ENCODE data around the gene TBC1D20.
"Not testable (repeated sequence)": the region's sequence is repeated elsewhere in the genome, so short reads cannot be mapped to it uniquely, and the experiment has no call there.

The TBC1D20 gene, protein sequence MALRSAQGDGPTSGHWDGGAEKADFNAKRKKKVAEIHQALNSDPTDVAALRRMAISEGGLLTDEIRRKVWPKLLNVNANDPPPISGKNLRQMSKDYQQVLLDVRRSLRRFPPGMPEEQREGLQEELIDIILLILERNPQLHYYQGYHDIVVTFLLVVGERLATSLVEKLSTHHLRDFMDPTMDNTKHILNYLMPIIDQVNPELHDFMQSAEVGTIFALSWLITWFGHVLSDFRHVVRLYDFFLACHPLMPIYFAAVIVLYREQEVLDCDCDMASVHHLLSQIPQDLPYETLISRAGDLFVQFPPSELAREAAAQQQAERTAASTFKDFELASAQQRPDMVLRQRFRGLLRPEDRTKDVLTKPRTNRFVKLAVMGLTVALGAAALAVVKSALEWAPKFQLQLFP

DNA sequence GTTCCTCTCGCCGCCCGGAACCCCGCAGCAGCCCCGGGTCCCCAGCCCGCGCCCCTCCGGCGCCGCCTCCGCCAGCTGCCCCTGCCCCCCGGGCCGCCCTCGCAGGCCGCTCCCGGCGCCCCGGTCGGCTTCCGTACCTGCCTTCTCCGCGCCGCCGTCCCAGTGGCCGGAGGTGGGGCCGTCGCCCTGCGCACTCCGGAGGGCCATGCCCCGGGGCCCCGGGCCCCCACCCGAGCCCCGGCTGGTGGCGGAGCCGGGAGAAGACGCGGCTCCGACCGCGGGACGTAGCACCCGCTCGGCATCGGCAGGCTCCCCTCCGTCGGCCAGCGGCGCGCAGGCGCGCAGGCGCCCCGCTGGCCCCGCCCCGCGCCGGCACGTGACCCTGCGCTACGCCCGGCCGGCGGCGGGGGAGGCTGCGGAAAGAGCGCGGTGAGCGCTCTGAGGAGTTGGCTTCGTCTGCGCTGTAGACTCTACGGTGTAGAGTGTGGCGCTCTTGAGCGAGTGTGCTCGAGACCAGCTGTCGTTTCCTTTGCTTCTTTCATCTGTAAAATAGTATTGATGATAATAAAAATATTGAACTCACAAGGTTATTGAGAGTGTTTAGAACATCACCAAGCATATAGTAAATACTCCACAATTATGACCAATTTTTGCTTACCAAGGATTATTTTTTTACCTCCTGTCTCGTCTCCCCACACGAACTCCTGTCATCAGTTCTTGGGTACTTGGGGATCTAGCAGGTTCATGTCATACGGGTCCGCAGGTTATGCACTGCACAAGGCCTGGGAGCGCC, at the start of gene TBC1D20:
Gene TBC1D20, minus strand, starts transcription at position 335 of the 793 bp plus-strand sequence. Its CDS starts 128 bp downstream, at position 207.
- peak; percentile 91 for DNase-seq

- DNase-seq: not testable (repeated sequence)
Measured at GRCh38 chr20:510328-511057, 48.2 kb upstream of the TBC1D20 start.

DNA sequence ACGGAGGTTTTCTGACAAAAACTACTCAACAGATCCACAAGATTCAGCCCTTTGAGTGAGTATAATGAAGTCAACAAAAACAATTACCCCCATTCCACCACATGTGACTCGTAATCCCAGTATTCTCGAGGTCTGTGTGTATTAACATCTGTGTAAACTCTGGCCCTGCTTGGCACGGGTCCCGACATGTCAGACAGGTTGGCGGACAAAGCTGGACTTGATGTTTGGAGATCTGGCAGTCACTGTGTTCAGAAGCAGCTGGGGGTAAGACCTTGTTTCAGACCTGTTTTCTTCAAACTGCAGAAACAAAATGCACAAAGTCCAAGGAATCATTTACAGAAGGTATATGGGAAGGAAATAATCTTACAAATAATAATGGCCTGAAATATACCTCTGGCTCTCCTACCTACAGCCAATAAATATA, 46.0 kb upstream of the TBC1D20 start:
- DNase-seq: not testable (repeated sequence)

DNA sequence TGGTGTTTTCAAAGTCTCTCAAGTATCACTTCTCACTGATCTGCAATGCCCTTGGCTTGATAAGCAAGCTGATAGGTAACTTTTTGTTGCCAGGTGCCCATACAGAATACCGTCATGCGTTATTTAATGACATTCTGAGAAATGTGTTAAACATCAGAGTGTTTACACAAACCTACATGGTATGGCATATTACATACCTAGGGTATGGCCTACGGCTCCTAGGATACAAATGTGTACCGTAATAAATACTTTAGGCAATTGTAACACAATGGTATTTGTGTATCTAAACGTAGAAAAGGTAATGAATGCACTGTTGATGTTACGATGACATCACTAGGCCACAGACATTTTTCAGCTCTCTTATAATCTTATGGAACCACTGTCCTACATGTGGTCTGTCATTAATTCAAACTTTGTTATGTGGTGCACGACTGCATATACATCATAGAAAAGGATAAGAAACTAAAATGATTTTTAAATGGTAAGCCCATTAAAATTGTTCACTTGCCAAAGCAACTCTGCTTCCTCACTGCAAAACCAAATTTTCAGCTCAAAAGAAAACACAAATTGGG, 45.5 kb upstream of the TBC1D20 start:
- no peak for DNase-seq

- no peak for DNase-seq
Measured at GRCh38 chr20:507006-507758, 44.8 kb upstream of the TBC1D20 start.

DNA sequence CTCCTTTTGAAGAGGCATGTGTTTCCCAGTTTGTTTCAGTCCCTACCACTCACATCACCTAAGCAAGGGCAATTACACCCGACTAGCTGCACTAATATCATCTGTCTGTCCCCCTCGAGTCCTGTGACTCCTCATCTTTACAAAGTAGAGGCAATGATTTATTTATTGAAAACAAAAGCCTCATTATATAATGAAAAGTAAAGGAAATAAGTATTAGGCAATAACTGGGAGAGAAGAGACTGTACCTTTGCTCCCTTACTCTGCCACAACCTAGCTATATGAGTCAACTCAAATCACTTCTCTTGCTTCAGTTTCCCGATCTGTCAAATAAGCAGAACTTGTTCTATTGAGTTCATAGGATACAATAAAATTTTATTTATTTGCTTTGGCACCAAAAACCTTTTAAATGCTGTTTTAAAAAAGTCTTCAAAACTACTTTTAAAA, 42.3 kb upstream of the TBC1D20 start:
- no peak for DNase-seq

DNA sequence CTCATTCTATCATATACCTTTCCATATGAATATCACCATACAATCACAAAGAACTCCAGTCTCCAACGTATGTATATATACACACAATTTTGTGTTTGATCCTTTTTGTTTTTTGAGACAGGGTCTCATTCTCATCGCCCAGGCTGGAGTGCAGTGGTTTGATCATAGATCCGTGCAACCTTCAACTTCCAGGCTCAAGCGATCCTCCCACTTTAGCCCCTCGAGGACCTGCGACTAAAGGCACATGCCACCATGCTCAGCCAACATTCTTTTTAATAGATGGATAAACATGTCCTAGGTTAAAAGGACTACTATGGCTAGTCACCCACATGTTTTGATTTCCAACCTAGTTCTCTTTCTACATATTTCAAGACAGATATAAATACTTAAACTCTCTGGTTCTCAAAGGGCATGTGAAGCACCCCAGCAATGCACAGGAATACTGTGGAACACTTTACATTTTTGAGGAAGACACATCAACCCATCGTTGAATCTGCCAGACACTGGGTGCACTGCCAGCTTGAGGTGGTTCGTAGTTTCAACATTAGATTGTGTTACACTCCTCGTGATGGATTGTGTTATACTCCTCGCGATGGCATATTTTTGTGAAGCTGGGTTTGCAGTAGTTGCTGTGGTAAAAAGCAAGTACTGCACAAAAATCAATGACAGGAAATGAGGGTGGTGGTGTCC, 40.9 kb upstream of the TBC1D20 start:
- DNase-seq: no peak

DNA sequence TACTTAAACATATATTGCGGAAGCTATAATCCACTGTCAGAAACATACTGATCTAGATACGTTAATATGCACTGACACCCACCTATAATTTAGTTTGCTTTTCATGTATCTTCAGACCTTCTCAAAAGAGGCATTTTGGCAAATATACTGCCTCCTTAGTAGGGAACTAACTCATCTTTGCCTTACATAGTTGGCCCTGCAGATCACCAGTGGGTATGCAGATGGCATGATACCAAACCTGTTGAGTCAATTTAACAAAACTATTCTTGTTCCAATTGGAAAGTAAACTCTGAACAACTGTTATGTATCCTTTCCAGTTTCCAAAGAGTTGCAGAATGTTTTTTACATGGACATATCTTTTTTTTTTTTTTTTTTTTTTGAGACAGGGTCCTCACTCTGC, 35.6 kb upstream of the TBC1D20 start:
- no peak for DNase-seq

GRCh38 chr20:496126-496696, 33.9 kb upstream of the TBC1D20 start:
- no peak for DNase-seq

- no peak for DNase-seq
Measured at GRCh38 chr20:492159-492558, 29.8 kb upstream of the TBC1D20 start.

DNA sequence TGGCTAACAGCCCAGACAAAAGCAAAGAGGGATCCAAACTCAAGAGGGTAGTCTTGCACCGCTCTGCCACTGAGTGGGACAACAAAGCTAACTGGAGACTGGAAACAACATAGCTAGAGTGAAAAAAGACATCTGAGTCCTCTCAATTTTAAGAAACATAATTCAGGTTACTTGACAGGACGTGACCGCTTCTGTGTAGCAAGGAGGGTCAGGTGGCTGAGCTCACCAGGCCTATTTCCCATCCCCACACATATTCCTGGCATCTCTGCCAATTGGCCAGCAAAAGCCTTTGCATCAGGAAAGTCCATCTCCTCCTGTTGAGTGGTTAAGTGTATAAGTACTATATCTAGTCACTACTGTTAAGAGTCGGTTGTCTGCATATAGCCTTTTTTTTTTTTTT, 25.3 kb upstream of the TBC1D20 start:
- DNase-seq: no peak

GRCh38 chr20:483815-484644, 21.7 kb upstream of the TBC1D20 start:
- no peak for DNase-seq

GRCh38 chr20:481167-481566, 18.8 kb upstream of the TBC1D20 start:
- no peak for DNase-seq

GRCh38 chr20:480044-480443, 17.7 kb upstream of the TBC1D20 start:
- DNase-seq: no peak

- DNase-seq: no peak
Measured at GRCh38 chr20:479487-479886, 17.2 kb upstream of the TBC1D20 start.

DNA sequence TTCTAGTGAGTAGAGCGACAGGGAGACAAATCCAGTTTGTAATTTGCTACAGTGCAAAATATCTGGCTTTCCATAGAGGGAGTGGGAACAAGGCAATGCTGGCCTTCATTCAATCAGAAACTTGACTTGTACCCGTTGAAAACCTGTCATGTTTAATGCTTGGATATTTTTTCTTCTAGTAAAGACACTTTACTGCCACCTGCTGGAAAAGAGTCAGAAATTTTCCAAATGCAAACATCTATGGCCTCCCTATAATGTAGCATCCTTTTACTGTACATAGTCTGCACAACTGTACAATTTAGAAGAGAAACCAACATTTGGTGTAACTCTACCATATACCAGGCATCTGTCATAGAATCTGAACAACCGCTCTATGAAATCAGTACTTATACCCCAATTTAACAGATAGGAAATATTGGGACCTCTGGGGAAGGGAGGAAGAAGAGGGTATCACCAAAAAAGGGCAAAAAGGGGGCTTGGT, 16.7 kb upstream of the TBC1D20 start:
- peak; percentile 72 for DNase-seq

GRCh38 chr20:478010-478948, 15.9 kb upstream of the TBC1D20 start:
- no peak for DNase-seq

DNA sequence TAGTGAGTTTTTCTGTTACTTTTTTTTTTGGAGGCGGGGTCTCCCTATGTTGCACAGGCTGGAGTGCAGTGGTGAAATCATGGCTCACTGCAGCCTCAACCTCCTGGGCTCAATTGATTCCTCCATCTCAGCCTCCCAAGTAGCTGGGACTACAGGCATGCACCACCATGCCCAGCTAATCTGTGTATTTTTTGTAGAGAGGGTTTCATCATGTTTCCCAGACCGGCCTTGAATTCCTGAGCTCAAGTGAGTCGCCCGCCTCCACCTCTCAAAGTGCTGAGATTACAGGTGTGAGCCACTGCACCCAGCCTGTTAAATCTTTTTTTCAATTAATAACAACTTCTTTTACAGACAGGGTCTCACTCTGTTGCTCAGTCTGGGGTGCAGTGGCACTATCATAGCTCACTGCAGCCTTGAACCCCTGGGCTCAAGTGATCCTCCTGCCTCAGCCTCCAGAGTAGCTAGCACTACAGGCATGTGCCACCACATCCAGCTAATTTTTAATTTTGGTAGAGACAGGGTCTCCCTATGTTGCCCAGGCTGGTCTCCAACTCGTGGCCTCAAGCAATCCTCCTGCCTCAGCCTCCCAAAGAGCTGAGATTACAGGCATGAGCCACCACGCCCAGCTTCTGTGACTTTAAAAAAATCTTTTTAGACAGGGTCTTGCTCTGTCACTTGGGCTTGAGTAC, 14.4 kb upstream of the TBC1D20 start:
- DNase-seq: not testable (repeated sequence)

Data from activated CD4-positive, alpha-beta T cell treated with anti-CD3 and anti-CD28 coated beads, Interleukin-2, Interleukin-6, amounts not matched to agents 100 ng/mL and 50 ng/mL, durations not matched to agents 16 hours and 8 hours (primary cell).